RWPE1 (cell line): ENCODE measurements around the gene FAM187B.
A peak's percentile ranks its signal among the peaks of the same experiment; 100 is the strongest.

Source experiments
- CTCF ChIA-PET: fragments of 350-600 bp; sonication (Branson Sonifier 250); formaldehyde crosslinking; extraction: SDS; loops from one replicate; lab custom pipeline; 2021; lab: Yijun Ruan, JAX
- POLR2A ChIA-PET: fragments of 400-600 bp; formaldehyde crosslinking; extraction: SDS; loops from one replicate; lab custom pipeline; 2020; ENCODE audit warnings: antibody characterized with exemption; ENCODE audit not compliant: low non-redundant PET; lab: Yijun Ruan, JAX
- DNase-seq: peaks from one replicate; pipeline ENCODE4 v3.0.0; 2012; ENCODE audit warnings: low spot score
- H3K27ac ChIP-seq: fragments of 450-650 bp; 2 replicates; pipeline ENCODE4 v1.5.1; 2017
- TF ChIP-seq, protein P1 (sequence below): fragments of 450-650 bp; conservative IDR thresholded peaks from 2 replicates; pipeline ENCODE4 v1.5.1; 2017; ENCODE audit warnings: low read depth, mild to moderate bottlenecking

The FAM187B gene

DNA sequence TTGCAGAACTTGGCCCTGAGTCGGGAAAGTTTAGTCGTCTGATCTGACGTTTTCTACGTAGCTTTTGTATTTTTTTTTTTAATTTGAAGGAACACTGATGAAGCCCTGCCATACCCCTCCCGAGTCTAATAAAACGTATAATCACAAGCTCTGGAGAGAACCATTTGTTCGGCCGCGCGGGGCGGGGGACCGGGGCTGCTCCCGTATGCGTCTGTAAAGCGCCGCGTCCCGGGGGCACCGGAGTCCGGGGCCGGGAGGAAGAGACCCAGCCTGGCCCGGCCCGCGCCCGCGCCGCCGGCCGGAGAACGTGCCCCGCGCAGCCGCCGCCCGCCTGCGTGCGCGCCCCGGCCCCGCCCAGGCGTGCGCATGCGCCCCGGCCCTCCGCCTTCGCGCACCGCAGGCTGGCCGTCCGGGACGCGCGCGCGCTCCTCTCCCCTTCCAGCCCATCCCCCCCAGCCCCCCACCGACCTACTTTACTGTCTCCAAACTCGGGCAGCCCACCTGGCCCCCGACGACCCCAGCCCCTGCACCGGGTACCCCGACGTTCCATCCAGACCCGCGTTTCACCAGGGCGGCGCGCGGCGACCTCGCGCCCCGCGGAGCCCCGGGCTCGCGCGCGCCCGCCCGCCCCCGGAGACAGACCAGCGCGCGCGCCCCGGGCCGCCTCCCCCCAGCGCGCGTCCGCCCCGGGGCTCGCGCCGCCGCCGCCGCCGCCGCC is 39.4 kb upstream of the FAM187B start:
- ChIA-PET POLR2A (interaction anchor here (0.6 to 1.2 kb wide), 2 partner anchors 13 to 196 kb away, joined by 3 read pairs; no protein-coding TSS in a partner anchor), CTCF (interaction anchor here (0.5 kb wide), 1 partner anchor 124 kb away, joined by 4 read pairs; no protein-coding TSS in a partner anchor)
- DNase-seq: peak; percentile 96
- peak overlapping the region; percentile 95 for H3K27ac ChIP-seq
- TF ChIP-seq, protein P1, sequence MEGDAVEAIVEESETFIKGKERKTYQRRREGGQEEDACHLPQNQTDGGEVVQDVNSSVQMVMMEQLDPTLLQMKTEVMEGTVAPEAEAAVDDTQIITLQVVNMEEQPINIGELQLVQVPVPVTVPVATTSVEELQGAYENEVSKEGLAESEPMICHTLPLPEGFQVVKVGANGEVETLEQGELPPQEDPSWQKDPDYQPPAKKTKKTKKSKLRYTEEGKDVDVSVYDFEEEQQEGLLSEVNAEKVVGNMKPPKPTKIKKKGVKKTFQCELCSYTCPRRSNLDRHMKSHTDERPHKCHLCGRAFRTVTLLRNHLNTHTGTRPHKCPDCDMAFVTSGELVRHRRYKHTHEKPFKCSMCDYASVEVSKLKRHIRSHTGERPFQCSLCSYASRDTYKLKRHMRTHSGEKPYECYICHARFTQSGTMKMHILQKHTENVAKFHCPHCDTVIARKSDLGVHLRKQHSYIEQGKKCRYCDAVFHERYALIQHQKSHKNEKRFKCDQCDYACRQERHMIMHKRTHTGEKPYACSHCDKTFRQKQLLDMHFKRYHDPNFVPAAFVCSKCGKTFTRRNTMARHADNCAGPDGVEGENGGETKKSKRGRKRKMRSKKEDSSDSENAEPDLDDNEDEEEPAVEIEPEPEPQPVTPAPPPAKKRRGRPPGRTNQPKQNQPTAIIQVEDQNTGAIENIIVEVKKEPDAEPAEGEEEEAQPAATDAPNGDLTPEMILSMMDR: no peak

DNA sequence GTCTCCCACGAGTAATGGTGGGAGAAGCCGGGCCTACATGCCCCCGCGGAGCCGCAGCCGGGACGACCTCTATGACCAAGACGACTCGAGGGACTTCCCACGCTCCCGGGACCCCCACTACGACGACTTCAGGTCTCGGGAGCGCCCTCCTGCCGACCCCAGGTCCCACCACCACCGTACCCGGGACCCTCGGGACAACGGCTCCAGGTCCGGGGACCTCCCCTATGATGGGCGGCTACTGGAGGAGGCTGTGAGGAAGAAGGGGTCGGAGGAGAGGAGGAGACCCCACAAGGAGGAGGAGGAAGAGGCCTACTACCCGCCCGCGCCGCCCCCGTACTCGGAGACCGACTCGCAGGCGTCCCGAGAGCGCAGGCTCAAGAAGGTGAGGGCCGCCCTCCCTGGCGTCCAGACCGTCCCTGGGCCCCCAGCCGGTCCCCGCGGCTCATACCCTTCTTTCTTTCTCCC is 38.8 kb upstream of the FAM187B start:
- ChIA-PET CTCF (interaction anchor here (0.5 kb wide), 2 partner anchors 124 to 212 kb away, joined by 4 read pairs; no protein-coding TSS in a partner anchor), POLR2A (interaction anchor here (0.6 to 1.2 kb wide), 2 partner anchors 14 to 196 kb away, joined by 3 read pairs; no protein-coding TSS in a partner anchor)

DNA sequence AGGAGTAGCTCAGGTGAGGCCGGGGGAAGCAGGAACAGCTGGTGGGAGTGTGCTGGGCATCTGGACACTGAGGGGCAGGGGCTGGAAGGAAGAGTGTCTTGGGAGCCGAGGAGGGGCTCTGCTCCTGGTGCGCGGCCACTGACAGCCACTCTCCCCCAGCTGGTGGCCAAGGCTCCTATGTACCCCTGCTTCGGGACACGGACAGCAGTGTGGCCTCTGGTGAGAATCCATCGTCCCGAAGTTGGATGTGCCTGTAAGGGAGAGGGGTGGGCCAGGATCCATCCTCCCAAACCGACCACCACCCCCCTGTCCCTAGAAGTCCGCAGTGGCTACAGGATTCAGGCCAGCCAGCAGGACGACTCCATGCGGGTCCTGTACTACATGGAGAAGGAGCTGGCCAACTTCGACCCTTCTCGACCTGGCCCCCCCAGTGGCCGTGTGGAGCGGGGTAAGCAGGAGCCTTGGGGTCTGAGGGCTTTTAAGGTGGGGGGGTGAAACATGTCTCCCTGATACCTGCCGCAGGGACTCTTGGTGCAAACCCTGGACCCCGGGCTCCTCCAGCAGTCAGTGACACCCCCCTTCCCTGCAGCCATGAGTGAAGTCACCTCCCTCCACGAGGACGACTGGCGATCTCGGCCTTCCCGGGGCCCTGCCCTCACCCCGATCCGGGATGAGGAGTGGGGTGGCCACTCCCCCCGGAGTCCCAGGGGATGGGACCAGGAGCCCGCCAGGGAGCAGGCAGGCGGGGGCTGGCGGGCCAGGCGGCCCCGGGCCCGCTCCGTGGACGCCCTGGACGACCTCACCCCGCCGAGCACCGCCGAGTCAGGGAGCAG is 38.2 kb upstream of the FAM187B start:
- TF ChIP-seq, protein P1: no peak
- ChIA-PET CTCF (interaction anchor here (0.5 to 0.8 kb wide), 2 partner anchors 126 to 213 kb away, joined by 3 to 4 read pairs; no protein-coding TSS in a partner anchor), POLR2A (interaction anchor here (1.2 kb wide), 1 partner anchor 197 kb away, joined by 3 read pairs; no protein-coding TSS in a partner anchor)
- peak overlapping the region; percentile 95 for H3K27ac ChIP-seq
- DNase-seq: no peak

More for the DNA sequence above, 38.8 kb upstream of the FAM187B start:
- TF ChIP-seq, protein P1: no peak
- DNase-seq: no peak
- H3K27ac ChIP-seq: peak overlapping the region; percentile 95

DNA sequence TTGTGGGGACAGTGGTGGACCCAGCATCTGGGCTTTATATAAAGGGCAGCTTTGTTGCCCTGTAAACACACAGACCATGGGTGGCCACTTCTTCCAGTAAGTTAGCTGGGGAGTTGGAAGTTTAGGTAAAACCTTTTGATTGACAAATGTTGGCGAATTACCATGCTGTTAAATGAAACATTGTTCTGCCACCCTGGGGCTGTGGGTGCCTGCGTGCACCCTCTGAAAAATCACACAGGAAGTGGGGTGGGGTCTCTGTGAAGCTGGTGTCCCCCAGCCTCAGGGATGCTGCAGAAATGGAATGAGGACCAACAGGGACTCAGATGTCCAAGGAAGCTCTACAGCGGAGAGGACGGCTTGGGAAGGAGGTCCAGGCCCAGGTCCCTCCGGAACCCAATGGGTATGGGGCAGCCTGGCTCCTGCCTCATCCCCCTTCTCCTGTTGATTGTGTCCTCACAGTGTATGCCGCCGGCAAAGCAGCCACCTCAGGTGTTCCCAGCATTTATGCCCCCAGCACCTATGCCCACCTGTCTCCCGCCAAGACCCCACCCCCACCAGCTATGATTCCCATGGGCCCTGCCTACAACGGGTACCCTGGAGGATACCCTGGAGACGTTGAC is 37.5 kb upstream of the FAM187B start:
- CTCF ChIA-PET: interaction anchor here (0.7 to 0.8 kb wide), 2 partner anchors 125 to 229 kb away, joined by 3 to 4 read pairs; no protein-coding TSS in a partner anchor

DNA sequence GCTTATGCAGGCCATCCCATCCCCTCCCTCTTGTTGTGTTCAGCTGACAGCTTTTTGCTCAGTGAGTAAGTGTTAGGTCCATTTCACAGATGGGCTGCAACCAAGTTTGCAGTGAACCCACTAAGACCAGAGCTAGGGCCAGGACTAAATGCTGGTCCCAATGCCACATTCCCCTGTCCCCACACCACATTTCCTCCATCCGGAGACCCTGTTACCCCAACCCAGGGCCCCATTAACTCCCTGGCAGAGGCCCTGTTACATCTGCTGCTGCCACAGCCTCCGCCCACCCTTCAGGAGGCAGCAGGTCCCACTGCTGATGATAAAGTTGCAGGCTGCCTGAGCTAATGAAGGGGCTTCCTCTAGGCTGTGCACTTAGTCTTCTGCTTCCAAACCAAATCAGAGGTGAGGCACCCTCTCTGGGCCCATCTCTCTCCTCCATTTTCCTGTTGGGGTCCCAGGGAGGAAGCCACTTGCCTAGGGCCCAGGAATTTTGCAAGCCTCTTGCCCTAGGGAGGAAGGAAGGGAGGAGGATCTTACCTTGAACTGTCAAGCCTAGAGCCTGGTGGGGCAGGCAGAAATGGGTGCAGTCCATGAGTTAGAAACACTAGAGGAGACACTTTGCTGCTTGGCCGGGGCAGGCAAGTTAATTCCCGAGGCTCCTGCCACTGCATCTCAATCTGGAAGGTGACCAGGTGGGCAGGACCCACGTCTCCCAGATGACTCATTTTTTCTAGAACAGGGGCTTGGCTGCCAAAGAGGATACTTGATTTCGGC is 36.8 kb upstream of the FAM187B start:
- CTCF ChIA-PET: interaction anchor here (0.7 kb wide), 1 partner anchor 230 kb away, joined by 4 read pairs; no protein-coding TSS in a partner anchor

More for the DNA sequence above, 37.5 kb upstream of the FAM187B start:
- TF ChIP-seq, protein P1: no peak
- DNase-seq: no peak
- POLR2A ChIA-PET: no interaction called here
- peak overlapping the region; percentile 95 for H3K27ac ChIP-seq

More for the DNA sequence above, 36.8 kb upstream of the FAM187B start:
- DNase-seq: no peak
- H3K27ac ChIP-seq: peak overlapping the region; percentile 95
- POLR2A ChIA-PET: interaction anchor here (0.6 kb wide), 1 partner anchor 93 kb away, joined by 3 read pairs; no protein-coding TSS in a partner anchor
- TF ChIP-seq, protein P1: no peak
